Esophagus (tissue), 2 donors: ENCODE measurements around the gene ADAMTSL4. TPM values are rescaled to one million over a fixed set of nuclear protein-coding genes. Genes with fewer than 3 reads are reported as not detected.

Experiments
- H3K27ac ChIP-seq, 2 donors: one replicate each; pipeline ENCODE4 v1.5.1; 2013; ENCODE audit warnings: low read depth in 2 of 2, mild to moderate bottlenecking in 2 of 2, inconsistent platforms in 1 of 2, low read length in 1 of 2, moderate library complexity in 1 of 2
- H3K27me3 ChIP-seq, 2 donors: one replicate each; pipeline ENCODE4 v1.6.1; 2013; ENCODE audit warnings: low read length in 2 of 2, control low read depth in 1 of 2, mild to moderate bottlenecking in 1 of 2; ENCODE audit not compliant: insufficient read depth in 2 of 2, control insufficient read depth in 1 of 2
- H3K36me3 ChIP-seq, 2 donors: one replicate each; pipeline ENCODE4 v1.6.1; 2013; ENCODE audit warnings: low read length in 1 of 2; ENCODE audit not compliant: control insufficient read depth in 2 of 2, insufficient read depth in 2 of 2
- H3K4me1 ChIP-seq, 2 donors: one replicate each; pipeline ENCODE4 v1.6.1; 2013; ENCODE audit warnings: low read length in 1 of 2; ENCODE audit not compliant: control insufficient read depth in 2 of 2, insufficient read depth in 2 of 2
- H3K4me3 ChIP-seq, 2 donors: one replicate each; pipeline ENCODE4 v1.5.1; 2013; ENCODE audit warnings: low read length in 2 of 2, mild to moderate bottlenecking in 2 of 2, low read depth in 1 of 2, moderate library complexity in 1 of 2
- H3K9me3 ChIP-seq, 2 donors: one replicate each; pipeline ENCODE4 v1.6.1; 2013; ENCODE audit warnings: mild to moderate bottlenecking in 2 of 2, low read depth in 1 of 2, low read length in 1 of 2, moderate library complexity in 1 of 2; ENCODE audit not compliant: control insufficient read depth in 2 of 2, insufficient read depth in 1 of 2
- WGBS, 2 donors: extraction: QIAGEN DNeasy Blood & Tissue Kit; methylation state at CpG; one replicate each; pipeline ENCODE4 v1.1.7; 2013; 5-methylcytosine and 5-hydroxymethylcytosine counted together
- polyA plus RNA-seq, 2 donors: library from polyadenylated mRNA; stranded (reverse); fragments of 200-250 nt; gene quantifications; one replicate each; pipeline ENCODE4 v1.2.3, GENCODE V29; 2013
- donor health status: healthy with polysubstance abuse.
- donor health status: Bipolar disorder and iron deficiency.

Gene ADAMTSL4
- polyA plus RNA-seq, 2 donors, result 43.2 to 108 TPM

GRCh38 chr1:150552911-150553289 is 3.7 kb downstream of the ADAMTSL4 start:
- Histone ChIP-seq H3K27me3 (no peaks in the 10 kb centered on the region), H3K27ac (peak overlapping the region; percentile 62 to 92), H3K9me3 (no peaks in the 10 kb centered on the region), H3K36me3 (peaks cover 5 to 16% of the 10 kb centered on the region in 2 donors), H3K4me1 (peaks cover 0 to 6% of the 10 kb centered on the region in 2 donors), H3K4me3 (no peak overlapping the region)
- 76 to 81% methylated on average over 12 of the region's 12 CpGs for WGBS, 2 donors

GRCh38 chr1:150553392-150554085 is 4.3 kb downstream of the ADAMTSL4 start:
- Histone ChIP-seq H3K4me1 (peaks cover 0 to 6% of the 10 kb centered on the region in 2 donors), H3K4me3 (no peak overlapping the region), H3K27me3 (no peaks in the 10 kb centered on the region), H3K9me3 (no peaks in the 10 kb centered on the region), H3K27ac (peak overlapping the region in 1 of 2 donors; percentile 92), H3K36me3 (peaks cover 5 to 16% of the 10 kb centered on the region in 2 donors)
- 80 to 81% methylated on average over 19 to 23 of the region's 23 CpGs for WGBS, 2 donors

GRCh38 chr1:150554086-150554452 is 4.9 kb downstream of the ADAMTSL4 start:
- no peak overlapping the region for H3K27ac ChIP-seq
- WGBS, 2 donors, result 86 to 89% methylated on average over 8 of the region's 8 CpGs

GRCh38 chr1:150555198-150555970 is 6.2 kb downstream of the ADAMTSL4 start:
- Histone ChIP-seq H3K27me3 (no peaks in the 10 kb centered on the region), H3K27ac (no peak overlapping the region), H3K36me3 (peaks cover 5 to 20% of the 10 kb centered on the region in 2 donors), H3K4me3 (no peak overlapping the region), H3K9me3 (no peaks in the 10 kb centered on the region), H3K4me1 (peaks cover 6 to 9% of the 10 kb centered on the region in 2 donors)
- 84 to 88% methylated on average over 19 of the region's 19 CpGs for WGBS, 2 donors

More at GRCh38 chr1:150554086-150554452, 4.9 kb downstream of the ADAMTSL4 start:
- Histone ChIP-seq H3K4me1 (peaks cover 0 to 6% of the 10 kb centered on the region in 2 donors), H3K9me3 (no peaks in the 10 kb centered on the region), H3K27me3 (no peaks in the 10 kb centered on the region), H3K36me3 (peaks cover 5 to 20% of the 10 kb centered on the region in 2 donors), H3K4me3 (no peak overlapping the region)

GRCh38 chr1:150555971-150556865 is 7.0 kb downstream of the ADAMTSL4 start:
- WGBS, 2 donors, result 82 to 84% methylated on average over 26 of the region's 26 CpGs
- Histone ChIP-seq H3K27me3 (no peaks in the 10 kb centered on the region), H3K4me1 (peaks cover 6 to 9% of the 10 kb centered on the region in 2 donors), H3K9me3 (no peaks in the 10 kb centered on the region), H3K27ac (no peak overlapping the region), H3K36me3 (peaks cover 5 to 20% of the 10 kb centered on the region in 2 donors), H3K4me3 (no peak overlapping the region)

- no peaks in the 10 kb centered on the region for H3K27me3 ChIP-seq
- peaks cover 5 to 20% of the 10 kb centered on the region in 2 donors for H3K36me3 ChIP-seq
- H3K9me3 ChIP-seq, result no peaks in the 10 kb centered on the region
- peaks cover 6 to 9% of the 10 kb centered on the region in 2 donors for H3K4me1 ChIP-seq
- no peak overlapping the region for H3K27ac ChIP-seq
- 88 to 89% methylated on average over 26 of the region's 26 CpGs for WGBS, 2 donors
- no peak overlapping the region for H3K4me3 ChIP-seq
Measured at GRCh38 chr1:150557065-150557600, 7.9 kb downstream of the ADAMTSL4 start.

GRCh38 chr1:150557813-150558212 is 8.6 kb downstream of the ADAMTSL4 start:
- H3K4me1 ChIP-seq, result peaks cover 8 to 15% of the 10 kb centered on the region in 2 donors
- WGBS, 2 donors, result 85 to 86% methylated on average over 15 of the region's 15 CpGs
- H3K4me3 ChIP-seq, result no peak overlapping the region
- H3K9me3 ChIP-seq, result no peaks in the 10 kb centered on the region
- no peak overlapping the region for H3K27ac ChIP-seq
- H3K27me3 ChIP-seq, result no peaks in the 10 kb centered on the region
- peaks cover 5 to 18% of the 10 kb centered on the region in 2 donors for H3K36me3 ChIP-seq

GRCh38 chr1:150558303-150558704 is 9.1 kb downstream of the ADAMTSL4 start:
- Histone ChIP-seq H3K36me3 (peaks cover 5 to 18% of the 10 kb centered on the region in 2 donors), H3K27me3 (no peaks in the 10 kb centered on the region), H3K9me3 (no peaks in the 10 kb centered on the region), H3K4me3 (no peak overlapping the region), H3K4me1 (peaks cover 12 to 16% of the 10 kb centered on the region in 2 donors), H3K27ac (peak overlapping the region in 1 of 2 donors; percentile 99)
- WGBS, 2 donors, result 84% methylated on average over 15 of the region's 15 CpGs
